ENCODE data around the gene TEAD1.

The TEAD1 gene

DNA sequence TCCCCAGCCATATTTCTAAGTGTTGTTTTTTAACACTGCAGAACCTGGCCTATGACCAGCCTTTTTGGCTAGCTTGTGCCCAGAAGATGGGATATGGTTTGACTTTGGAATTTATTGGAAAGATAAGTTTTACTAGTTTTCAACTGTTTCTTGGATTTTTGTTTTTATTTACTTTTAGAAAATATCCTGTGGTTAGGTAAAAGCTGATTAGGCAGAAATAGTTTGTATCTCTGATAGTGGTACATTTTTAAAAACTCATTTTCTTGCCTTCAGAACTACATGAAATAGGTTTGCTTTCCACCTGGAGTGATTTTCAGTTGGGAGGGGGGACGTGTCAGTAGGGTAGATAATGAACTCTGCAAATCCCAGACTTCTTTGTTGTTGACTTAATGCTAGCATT, 243.6 kb downstream of the TEAD1 start:
- DNase-seq = no peak

DNA sequence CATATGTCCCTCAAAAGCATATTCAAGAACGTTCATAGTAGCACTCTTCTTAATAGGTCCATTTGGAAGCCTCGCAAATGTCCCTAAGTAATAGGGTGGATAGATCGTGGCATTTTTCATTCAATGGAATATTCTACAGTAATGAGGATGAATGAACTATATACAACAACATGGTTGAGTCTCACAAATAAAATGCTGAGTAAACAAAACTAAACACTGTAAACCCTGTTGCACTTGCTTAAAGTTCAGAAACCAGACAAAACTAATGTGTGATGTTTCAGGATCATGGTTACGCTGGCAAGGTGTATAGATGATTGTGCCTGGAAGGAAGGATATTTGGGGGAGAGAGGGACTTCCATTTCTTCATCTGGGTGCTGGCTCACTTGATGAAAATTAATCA, 244.4 kb downstream of the TEAD1 start:
- no peak for DNase-seq

DNA sequence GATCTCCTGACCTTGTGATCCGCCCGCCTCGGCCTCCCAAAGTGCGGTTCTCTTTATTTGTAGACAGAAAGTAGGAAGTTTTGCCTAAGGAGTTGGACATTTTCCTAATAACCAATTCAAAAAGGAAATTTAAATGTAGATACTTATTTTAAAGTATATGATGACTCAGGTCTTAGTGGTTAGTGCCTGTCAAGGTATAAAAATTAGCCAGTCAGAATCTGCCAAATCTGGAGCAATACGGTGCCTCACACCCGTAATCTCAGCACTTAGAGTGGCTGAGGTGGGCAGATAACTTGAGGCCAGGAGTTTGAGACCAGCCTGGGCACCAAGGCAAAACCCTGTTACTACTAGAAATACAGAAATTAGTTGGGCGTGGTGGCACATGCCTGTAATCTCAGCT, 248.2 kb downstream of the TEAD1 start:
- no peak for DNase-seq

DNA sequence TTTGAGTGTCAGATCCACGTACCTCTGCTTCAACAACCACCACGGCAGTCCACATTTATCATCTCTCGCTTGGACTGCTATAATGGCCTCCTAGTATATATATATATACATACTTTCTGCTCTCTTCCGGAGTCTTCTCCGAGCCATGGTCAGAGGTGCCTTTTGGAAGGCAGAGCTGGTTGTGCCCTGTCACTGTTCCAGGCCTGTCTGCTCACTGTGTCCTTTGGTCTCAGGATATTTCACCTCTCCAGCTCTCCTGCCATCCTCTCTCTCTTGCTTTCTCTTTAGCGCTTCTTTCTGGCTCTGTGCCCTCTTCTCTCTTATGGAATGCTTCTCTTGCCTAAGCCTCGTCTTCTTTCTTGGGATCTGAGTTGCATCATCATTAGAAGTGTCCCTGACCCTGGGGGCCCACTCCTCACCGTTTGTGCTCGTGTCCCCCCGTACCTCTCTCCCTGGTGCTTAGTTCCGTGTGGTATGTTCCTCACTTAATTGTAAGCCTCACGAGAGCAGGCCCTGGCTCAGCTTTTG, 248.8 kb downstream of the TEAD1 start:
- no peak for DNase-seq

DNA sequence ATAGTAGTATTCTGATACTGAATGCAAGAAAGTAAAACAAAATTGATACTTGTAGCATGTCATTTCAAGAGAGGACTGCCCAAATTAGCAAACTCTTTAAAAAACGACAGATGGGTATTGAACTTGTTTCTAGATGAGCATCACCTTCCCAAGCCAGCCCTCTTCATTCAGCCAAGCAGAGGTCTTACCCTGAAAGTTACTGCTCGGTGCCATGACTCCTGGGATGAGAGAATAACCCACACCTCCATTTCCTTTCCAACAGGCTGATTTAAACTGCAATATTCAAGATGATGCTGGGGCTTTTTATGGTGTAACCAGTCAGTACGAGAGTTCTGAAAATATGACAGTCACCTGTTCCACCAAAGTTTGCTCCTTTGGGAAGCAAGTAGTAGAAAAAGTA, 250.4 kb downstream of the TEAD1 start:
- no peak for DNase-seq

DNA sequence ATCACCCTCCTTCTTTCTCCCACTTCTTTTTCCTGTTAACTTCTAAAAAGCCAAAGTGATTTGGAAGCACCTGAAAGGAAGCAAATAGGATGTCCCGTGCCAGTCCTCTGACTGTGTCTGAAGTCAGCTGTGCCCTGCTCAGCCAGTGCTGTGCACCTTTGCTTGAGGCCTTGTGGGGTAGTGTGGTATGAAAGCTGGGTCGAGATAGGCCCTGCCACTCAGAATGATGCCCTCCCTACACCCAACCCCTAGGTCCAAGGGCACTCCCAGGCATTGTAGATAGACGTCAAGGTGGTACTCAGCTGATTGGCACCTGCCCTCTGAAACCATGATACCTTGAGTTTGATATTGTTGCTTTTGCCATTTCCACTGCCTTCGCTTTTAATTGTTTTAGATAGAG, 251.3 kb downstream of the TEAD1 start:
- no peak for DNase-seq

DNA sequence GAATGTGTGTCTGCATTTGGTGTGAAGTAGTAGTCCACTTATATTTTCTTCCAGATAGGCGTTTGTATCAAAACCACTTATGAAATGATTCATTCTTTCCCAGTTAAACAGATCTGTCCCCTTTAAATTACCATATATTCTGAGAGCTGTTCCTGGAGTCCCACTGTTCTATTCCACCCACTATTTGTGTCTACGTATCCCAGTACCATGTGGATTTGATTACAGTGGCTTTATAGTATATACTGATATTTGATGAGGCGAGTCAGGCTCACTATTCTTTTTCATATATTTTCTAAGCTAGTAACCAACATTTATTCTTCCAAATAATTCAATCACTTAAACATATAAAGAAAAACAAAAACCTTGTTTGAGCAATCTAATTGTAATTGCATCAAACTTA, 253.0 kb downstream of the TEAD1 start:
- DNase-seq = no peak

DNA sequence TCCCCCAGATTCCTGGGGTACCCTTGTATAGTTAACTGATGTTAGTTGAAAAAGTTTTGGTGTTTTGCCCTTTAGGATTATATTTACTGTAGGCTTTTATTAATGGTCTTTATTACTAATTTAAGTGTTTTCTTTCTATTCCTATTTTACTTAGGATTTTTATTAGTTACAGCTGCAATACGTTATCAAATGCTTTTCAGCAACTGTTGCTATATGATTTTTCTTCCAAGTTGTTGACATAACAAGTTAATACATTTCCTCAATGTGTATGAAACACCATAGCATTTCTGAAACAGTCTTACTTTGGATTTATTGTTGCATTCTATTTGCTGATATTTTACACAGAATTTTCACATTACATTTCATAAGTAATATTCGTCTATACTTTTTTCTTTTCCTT, 253.7 kb downstream of the TEAD1 start:
- no peak for DNase-seq

DNA sequence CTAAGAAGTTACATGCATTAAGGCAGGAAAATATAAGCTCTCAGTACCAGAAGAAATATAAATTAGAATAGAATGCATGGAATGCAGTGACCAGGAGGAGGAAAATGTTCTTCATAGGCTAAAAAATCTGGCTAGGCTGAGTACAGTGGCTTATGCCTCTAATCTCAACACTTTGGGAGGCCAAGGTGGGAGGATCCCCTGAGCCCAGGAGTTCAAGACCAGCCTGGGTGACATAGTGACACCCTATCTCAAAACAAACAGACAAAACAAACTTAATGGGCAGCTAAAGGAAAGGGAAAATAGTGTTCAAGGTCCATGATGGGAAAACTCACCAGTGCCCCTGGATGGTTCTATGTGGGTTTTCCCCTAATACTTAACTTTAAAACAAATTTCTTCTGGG, 256.6 kb downstream of the TEAD1 start:
- DNase-seq = no peak

DNA sequence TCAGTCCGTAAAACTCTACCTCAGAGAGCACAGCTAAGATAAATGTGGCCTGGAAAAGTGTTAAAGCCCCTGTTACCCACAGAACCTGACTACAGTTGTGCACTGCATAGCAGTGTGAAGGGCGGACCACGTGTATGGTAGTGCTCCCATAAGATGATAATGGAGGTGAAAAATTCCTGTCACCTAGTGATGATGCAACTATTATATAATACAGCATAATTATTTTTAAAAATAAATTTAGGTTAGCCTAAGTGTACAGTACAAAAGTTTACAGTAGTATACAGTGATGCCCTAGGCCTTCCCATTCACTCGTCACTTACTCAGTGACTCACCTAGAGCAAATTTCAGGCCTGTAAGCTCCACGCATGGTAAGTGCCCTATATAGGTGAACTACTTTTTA, 258.3 kb downstream of the TEAD1 start:
- DNase-seq = no peak

DNA sequence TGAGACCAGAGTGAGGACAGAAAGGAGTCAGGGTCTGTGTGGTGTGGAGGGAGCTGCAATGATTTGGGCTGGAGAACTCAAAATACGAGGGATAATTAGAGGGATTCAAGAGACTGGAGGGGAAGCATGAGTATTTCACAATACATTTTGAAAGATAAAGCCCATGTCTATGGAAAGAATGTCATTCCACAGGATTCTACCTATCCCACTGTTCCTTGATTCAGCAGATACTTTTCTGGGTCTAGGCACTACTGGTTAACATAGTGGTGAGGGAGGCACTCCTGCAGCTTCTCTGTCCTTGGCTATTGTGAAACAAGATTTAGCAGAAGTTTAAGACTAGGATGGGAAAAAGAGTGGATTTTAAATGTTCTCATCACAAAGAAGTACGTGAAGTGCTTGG, 262.0 kb downstream of the TEAD1 start:
- no peak for DNase-seq

DNA sequence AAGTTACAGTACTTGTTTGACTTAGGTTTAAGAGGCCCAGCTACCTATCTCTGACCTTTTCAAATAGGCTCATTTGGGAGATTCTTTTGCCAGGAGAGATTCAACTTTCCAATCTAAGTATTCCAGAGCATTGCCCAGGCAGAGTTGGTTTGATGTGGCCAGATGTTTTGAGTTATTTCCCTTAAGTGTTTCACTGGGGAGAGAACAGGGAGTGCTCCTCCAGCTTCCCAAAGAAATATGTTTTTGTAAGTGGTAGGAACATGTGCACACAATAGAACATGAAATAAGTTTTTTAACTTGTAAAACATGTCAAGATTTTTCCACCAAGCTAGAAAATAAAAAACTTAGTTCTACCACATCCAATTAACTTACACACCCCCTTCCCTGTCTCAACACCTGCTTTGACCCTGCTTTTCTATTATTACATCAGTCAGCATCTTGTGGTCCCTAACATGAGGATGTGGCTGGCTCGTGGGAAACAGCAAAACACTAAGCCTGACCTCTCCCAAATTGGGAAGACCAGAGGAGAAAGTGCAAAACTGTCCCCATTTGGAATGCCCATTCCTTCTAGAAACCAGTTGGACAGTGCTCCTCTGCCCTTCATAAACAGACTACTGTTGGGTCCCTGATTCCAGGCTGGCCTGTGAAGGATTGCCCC, 264.5 kb downstream of the TEAD1 start:
- DNase-seq = no peak

DNA sequence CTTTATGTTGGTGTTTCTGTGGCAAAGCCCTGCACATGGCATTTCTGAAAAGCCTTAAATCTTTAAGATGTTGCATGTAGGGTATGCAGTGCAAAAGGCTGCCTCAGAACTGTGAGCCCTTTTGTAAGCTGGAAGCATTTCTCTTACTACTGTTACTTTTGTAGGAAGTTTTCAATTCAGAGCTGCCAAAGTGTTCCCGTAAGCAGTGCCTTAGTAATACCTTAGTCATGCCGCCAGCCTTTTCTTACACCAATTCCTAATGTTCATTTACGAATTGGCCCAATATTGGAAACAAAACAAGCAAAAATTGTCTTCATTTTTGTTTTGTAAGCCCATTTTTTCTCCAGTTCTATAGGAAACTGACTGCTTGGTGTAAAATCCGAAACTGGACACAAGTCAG, 267.4 kb downstream of the TEAD1 start:
- DNase-seq = no peak

DNA sequence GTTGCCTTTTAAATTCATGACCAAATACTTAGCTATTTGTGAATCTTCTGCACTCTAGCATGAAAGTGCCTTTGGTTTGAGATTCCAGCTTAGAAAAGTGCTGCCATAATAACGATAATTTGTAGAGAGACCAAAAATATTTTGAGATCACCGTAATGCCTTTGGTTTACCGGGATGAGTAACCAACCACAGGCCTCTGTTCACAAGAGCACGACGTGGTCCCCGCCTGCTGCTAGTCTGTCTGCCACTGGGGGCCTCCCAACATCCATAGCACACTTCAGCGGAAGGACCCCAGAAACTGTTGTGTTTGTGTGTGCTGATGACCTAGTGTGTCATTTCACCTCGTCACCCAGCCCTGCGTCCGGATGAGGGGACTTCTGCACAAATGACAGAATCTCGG, 267.9 kb downstream of the TEAD1 start:
- DNase-seq = no peak

DNA sequence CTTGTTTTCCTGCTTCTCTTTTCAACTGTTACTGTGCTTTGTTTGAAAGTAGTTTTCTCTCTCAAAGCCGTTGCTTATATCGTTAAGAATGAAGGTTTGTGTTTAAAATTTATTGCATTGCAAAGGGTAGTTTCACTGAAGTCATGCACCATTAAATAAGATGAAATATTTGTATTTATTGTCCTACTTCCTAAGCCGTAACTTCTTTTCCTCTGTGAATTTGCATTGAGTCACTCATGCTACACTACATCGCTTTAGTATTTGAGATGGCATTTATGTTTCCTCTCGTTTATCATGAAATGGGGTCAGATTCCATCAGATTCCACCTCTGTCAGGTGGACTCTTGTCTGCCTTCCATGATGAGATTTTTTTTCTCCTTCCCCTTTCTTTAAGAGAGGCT, 269.1 kb downstream of the TEAD1 start:
- DNase-seq = no peak

DNA sequence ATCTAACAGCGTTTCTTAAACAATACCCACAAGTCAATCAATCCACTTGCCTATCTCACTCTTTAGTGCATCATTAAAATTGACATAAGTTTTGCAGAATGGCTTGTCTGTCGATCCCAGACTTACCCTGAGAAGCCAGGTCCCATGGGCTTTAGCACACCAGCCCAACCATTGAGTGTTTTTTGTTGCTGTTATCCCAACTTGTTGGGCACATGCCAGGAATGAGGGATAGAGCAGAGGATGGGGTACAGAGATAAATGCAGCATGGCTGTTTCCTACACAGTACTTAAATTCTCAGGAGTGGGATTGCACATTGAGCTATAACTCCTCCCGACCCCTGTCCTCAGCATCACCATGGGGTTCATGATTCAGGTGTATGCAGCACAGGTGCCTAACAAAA, 270.7 kb downstream of the TEAD1 start:
- no peak for DNase-seq

DNA sequence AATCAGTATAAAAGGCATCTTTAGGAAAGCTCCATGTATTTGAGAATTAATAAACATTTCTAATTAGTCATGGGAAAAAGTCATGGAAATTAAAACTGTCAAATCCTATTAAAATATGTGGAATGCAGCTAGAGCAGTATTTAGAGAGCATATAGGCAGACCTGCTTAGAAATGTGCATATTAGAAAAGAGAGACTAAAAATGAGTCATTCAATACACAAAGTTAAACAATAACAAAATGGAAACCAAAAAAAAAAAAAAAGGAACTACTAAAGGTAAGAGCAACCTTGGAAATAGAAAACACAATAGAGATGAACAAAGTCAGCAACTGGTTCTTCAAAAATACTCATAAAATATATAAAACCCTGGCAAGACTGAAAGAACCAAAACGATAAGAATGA, 275.2 kb downstream of the TEAD1 start:
- DNase-seq = no peak

DNA sequence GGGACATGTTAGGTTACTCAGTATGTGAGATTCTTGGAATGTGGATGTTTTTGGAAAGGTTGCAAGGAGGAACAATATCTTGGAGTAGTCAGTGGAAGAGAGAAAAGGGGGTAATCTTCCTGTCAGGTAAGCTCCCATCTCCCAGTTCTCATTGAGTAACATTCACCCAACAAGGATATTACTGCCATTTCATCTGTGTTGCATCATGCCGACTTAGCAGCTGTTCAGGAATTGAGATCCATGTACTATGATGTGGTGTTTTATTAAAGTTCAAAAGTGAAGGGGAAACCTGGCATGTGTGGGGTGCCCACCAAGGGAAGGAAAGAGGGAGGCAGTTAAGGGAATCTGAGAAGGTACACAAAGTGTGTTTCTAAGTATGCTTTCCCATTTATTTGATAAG, 276.4 kb downstream of the TEAD1 start:
- no peak for DNase-seq

DNA sequence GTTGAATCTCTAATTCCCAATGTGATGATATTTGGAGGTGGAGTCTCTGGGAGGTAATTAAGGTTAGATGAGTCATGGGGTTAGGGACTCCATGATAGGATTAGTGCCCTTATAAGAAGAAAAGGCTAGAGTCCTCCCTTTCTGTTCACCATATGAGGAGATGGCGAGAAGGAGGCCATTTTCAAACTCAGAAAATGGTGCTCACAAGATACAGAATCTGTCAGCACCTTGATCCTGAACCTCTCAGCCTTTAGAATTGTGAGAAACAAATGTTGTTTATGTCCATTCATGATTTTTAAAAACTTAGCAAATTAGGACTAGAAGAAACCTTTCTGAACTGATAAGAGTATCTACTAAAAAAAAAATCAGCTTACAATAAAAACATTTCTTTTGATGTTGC, 277.2 kb downstream of the TEAD1 start:
- DNase-seq = no peak

DNA sequence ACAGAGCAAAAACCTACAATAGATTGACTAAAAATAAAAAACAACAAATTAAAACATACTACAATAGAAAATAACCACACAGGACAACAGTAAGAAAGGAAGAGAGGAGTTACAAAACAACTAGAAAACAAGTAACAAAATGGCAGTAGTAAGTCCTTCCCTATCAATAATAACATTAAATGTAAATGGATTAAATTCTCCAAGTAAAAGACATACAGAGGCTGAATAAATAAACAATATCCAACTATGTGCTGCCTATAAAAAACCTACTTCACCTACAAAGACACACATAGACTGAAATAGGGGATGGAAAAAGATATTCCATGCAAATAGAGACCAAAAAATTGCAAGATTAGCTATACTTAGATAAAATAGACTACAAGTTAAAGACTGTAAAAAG, 277.9 kb downstream of the TEAD1 start:
- DNase-seq = no peak

DNA sequence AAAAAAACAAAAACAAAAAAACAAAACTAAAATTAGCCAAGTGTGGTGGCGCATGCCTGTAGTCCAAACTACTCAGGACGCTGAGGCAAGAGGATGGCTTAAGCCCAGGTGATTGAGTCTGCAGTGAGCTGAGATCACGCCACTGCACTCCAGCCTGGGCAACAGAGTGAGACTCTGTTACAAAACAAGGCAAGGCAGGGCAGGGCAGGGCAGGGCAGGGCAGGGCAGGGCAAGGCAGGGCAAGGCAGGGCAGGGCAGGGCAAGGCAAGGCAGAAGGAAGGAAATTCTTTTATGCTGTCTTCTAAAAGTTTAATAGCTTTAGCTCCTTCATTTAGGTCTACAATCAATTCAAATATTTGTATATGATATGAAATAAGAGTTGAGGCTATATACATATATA, 284.8 kb downstream of the TEAD1 start:
- no peak for DNase-seq

DNA sequence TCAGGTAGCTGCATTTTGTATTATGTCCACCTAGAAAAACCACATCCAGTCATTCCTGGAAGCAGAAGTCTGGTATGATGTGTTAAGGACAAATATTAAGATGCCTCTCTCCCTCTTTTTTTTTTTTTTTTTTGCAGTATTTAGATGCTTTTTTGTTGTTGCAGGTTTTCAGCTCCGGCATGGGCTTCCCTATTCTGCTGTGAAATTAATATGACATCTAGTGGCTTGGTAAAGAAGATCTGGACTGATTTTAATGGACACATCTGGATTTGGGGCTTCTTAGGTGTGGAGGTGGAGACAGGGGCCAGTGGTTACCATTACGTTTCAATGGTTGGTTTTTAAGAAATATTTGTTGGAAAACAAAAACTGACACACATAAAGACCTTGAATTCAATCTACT, 287.4 kb downstream of the TEAD1 start:
- DNase-seq = no peak

DNA sequence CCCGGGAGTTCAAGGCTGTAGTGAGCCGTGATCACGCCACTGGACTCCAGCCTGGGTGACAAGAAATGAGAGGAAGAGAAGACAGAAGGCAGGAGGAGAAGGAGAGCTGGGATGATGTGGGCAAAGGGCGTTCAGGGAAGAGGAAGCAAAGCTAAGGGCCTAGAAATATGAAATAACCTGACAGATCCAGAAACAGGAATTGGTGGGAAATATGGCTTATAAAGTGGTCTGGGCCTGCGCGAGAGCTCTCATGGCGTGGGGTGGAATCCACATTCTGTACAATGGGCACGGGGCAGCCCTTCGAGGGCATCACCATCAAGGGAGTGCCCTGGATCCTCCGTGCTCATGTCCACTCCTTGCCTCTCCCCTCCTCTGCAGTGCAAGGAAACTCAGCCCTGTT, 288.1 kb downstream of the TEAD1 start:
- no peak for DNase-seq

DNA sequence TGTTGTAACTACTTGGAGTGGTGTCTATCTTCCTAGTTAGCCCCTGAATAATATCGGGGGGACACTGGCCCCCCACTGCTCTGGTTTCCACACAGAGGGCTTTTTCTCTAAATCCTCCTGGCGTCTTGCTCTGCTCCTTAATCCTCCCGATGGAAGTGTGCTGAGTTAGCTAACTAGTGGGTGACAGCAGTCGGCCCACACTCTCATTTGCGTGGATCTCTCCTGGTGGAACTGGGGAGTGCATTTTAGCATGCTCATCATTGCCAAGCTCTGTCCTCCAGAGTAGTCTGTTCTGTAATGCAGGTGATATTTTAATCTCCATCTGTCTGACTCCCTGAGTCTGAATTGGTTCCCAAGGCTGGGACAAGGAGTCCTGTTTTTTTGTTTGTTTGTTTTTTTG, 288.8 kb downstream of the TEAD1 start:
- DNase-seq = no peak

DNA sequence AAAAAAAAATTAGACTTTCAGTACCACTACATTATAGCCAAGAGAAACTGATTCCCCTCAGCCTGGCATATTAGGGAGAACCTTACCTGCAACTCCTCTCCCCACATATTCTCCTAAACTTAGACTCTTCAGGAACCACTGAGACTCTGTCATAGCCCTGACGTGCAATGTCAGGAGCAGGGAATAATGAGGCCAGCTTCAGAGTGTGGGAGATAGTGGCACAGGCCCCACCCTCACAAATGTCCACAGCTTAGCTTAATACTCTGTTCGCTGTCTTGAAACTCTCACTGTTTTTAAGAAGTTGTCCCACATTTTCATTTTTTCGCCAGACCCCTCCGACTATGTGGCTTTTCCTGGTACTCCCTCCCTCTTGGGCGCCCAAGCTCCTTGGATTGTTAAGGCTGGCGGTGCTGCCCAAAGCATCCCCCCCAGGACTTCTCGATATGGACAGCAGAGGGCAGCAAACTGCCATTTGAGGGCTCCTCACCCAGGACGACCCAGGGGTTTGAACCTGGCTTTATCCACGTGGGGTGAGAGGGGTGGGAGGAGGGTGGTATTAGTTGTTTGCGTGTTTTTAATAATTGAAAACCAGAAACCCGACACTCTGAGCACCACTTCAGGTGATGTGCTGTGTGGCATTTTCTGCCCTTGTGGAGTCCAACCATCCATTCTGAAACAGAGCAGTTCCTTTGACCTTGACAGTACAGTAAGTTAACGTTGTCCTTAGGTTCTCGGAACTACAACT, 289.7 kb downstream of the TEAD1 start:
- DNase-seq = peak; percentile 43 to 73

Data from NCI-H187 (cell line).